ENCODE data around the gene ACTR10.

The ACTR10 gene

GRCh38 chr14:58280954-58281787 is 81.2 kb downstream of the ACTR10 start:
- DNase-seq (ENCODE audit: low read depth) = no peak
- H3K4me3 ChIP-seq (ENCODE audit: low read depth, low read length) = no peak overlapping the region
- no peak for TF ChIP-seq CTCF (IDR thresholded peaks at IDR 0.05; ENCODE audit: low read depth, low read length, missing control alignments)

GRCh38 chr14:58281969-58282368 is 82.0 kb downstream of the ACTR10 start:
- no peak for TF ChIP-seq CTCF (IDR thresholded peaks at IDR 0.05; ENCODE audit: low read depth, low read length, missing control alignments)
- H3K4me3 ChIP-seq (ENCODE audit: low read depth, low read length) = no peak overlapping the region
- no peak for DNase-seq (ENCODE audit: low read depth)

- TF ChIP-seq CTCF (IDR thresholded peaks at IDR 0.05; ENCODE audit: low read depth, low read length, missing control alignments) = no peak
- no peak for DNase-seq (ENCODE audit: low read depth)
- H3K4me3 ChIP-seq (ENCODE audit: low read depth, low read length) = no peak overlapping the region
Observed at GRCh38 chr14:58282925-58283593, 83.1 kb downstream of the ACTR10 start.

GRCh38 chr14:58283730-58284129 is 83.8 kb downstream of the ACTR10 start:
- no peak for TF ChIP-seq CTCF (IDR thresholded peaks at IDR 0.05; ENCODE audit: low read depth, low read length, missing control alignments)
- DNase-seq (ENCODE audit: low read depth) = no peak
- no peak overlapping the region for H3K4me3 ChIP-seq (ENCODE audit: low read depth, low read length)

GRCh38 chr14:58285132-58285531 is 85.2 kb downstream of the ACTR10 start:
- TF ChIP-seq CTCF (IDR thresholded peaks at IDR 0.05; ENCODE audit: low read depth, low read length, missing control alignments) = no peak
- no peak overlapping the region for H3K4me3 ChIP-seq (ENCODE audit: low read depth, low read length)
- no peak for DNase-seq (ENCODE audit: low read depth)
